Measurements from ENCODE around the gene PRPF19.

The PRPF19 gene

GRCh38 chr11:60866911-60867870, 39.2 kb downstream of the PRPF19 start, which contains the start of gene ZP1:
Gene ZP1 (plus strand): TSS chr11:60867542. CDS start chr11:60867562, 20 bp downstream.
- Histone ChIP-seq H3K4me1 (ENCODE audit: control insufficient read depth, insufficient read depth, low read length) (peaks cover 5% of the 10 kb centered on the region), H3K9me3 (ENCODE audit: control insufficient read depth, low read length) (no peaks in the 10 kb centered on the region), H3K36me3 (ENCODE audit: control insufficient read depth, insufficient read depth, low read length) (no peaks in the 10 kb centered on the region)

GRCh38 chr11:60864856-60865513, 41.4 kb downstream of the PRPF19 start:
- Histone ChIP-seq H3K36me3 (ENCODE audit: control insufficient read depth, insufficient read depth, low read length) (no peaks in the 10 kb centered on the region), H3K4me1 (ENCODE audit: control insufficient read depth, insufficient read depth, low read length) (no peaks in the 10 kb centered on the region), H3K9ac (ENCODE audit: low read length) (no peak overlapping the region), H3K9me3 (ENCODE audit: control insufficient read depth, low read length) (no peaks in the 10 kb centered on the region), H3K27me3 (ENCODE audit: control insufficient read depth, insufficient read depth, low read length) (no peaks in the 10 kb centered on the region), H3K4me3 (ENCODE audit: low read length) (no peak overlapping the region)

More at GRCh38 chr11:60866911-60867870, 39.2 kb downstream of the PRPF19 start, which contains the start of gene ZP1:
- Histone ChIP-seq H3K9ac (ENCODE audit: low read length) (no peak within 1 kb of the TSS), H3K27me3 (ENCODE audit: control insufficient read depth, insufficient read depth, low read length) (no peaks in the 10 kb centered on the region), H3K4me3 (ENCODE audit: low read length) (no peak within 1 kb of the TSS)

- Histone ChIP-seq H3K4me3 (ENCODE audit: low read length) (no peak overlapping the region), H3K36me3 (ENCODE audit: control insufficient read depth, insufficient read depth, low read length) (no peaks in the 10 kb centered on the region), H3K9ac (ENCODE audit: low read length) (no peak overlapping the region), H3K9me3 (ENCODE audit: control insufficient read depth, low read length) (no peaks in the 10 kb centered on the region), H3K27me3 (ENCODE audit: control insufficient read depth, insufficient read depth, low read length) (no peaks in the 10 kb centered on the region), H3K4me1 (ENCODE audit: control insufficient read depth, insufficient read depth, low read length) (no peaks in the 10 kb centered on the region)
These were observed 42.5 kb downstream of the PRPF19 start for GRCh38 chr11:60863550-60864521.

- no peaks in the 10 kb centered on the region for H3K36me3 ChIP-seq (ENCODE audit: control insufficient read depth, insufficient read depth, low read length)
- no peak overlapping the region for H3K9ac ChIP-seq (ENCODE audit: low read length)
- H3K4me1 ChIP-seq (ENCODE audit: control insufficient read depth, insufficient read depth, low read length), result peaks cover 3% of the 10 kb centered on the region
- no peaks in the 10 kb centered on the region for H3K9me3 ChIP-seq (ENCODE audit: control insufficient read depth, low read length)
- no peak overlapping the region for H3K4me3 ChIP-seq (ENCODE audit: low read length)
- H3K27me3 ChIP-seq (ENCODE audit: control insufficient read depth, insufficient read depth, low read length), result no peaks in the 10 kb centered on the region
These were observed 44.2 kb downstream of the PRPF19 start for GRCh38 chr11:60862171-60862570.

GRCh38 chr11:60860943-60861342, 45.4 kb downstream of the PRPF19 start:
- no peaks in the 10 kb centered on the region for H3K9me3 ChIP-seq (ENCODE audit: control insufficient read depth, low read length)
- H3K4me3 ChIP-seq (ENCODE audit: low read length), result no peak overlapping the region
- no peaks in the 10 kb centered on the region for H3K36me3 ChIP-seq (ENCODE audit: control insufficient read depth, insufficient read depth, low read length)
- no peaks in the 10 kb centered on the region for H3K27me3 ChIP-seq (ENCODE audit: control insufficient read depth, insufficient read depth, low read length)
- no peak overlapping the region for H3K9ac ChIP-seq (ENCODE audit: low read length)
- H3K4me1 ChIP-seq (ENCODE audit: control insufficient read depth, insufficient read depth, low read length), result peaks cover 8% of the 10 kb centered on the region

- Histone ChIP-seq H3K9ac (ENCODE audit: low read length) (no peak overlapping the region), H3K27me3 (ENCODE audit: control insufficient read depth, insufficient read depth, low read length) (peaks cover under 1% of the 10 kb centered on the region), H3K36me3 (ENCODE audit: control insufficient read depth, insufficient read depth, low read length) (no peaks in the 10 kb centered on the region), H3K4me3 (ENCODE audit: low read length) (no peak overlapping the region), H3K4me1 (ENCODE audit: control insufficient read depth, insufficient read depth, low read length) (peaks cover 14% of the 10 kb centered on the region), H3K9me3 (ENCODE audit: control insufficient read depth, low read length) (no peaks in the 10 kb centered on the region)
These were observed 46.7 kb downstream of the PRPF19 start for GRCh38 chr11:60859616-60860250.

- Histone ChIP-seq H3K4me1 (ENCODE audit: control insufficient read depth, insufficient read depth, low read length) (peaks cover 14% of the 10 kb centered on the region), H3K9ac (ENCODE audit: low read length) (no peak overlapping the region), H3K36me3 (ENCODE audit: control insufficient read depth, insufficient read depth, low read length) (no peaks in the 10 kb centered on the region), H3K27me3 (ENCODE audit: control insufficient read depth, insufficient read depth, low read length) (peaks cover 5% of the 10 kb centered on the region), H3K4me3 (ENCODE audit: low read length) (no peak overlapping the region), H3K9me3 (ENCODE audit: control insufficient read depth, low read length) (no peaks in the 10 kb centered on the region)
These were observed 47.5 kb downstream of the PRPF19 start for GRCh38 chr11:60858731-60859464.

GRCh38 chr11:60858236-60858635, 48.1 kb downstream of the PRPF19 start:
- no peaks in the 10 kb centered on the region for H3K36me3 ChIP-seq (ENCODE audit: control insufficient read depth, insufficient read depth, low read length)
- H3K27me3 ChIP-seq (ENCODE audit: control insufficient read depth, insufficient read depth, low read length), result peaks cover 5% of the 10 kb centered on the region
- no peak overlapping the region for H3K4me3 ChIP-seq (ENCODE audit: low read length)
- H3K4me1 ChIP-seq (ENCODE audit: control insufficient read depth, insufficient read depth, low read length), result peaks cover 16% of the 10 kb centered on the region
- H3K9ac ChIP-seq (ENCODE audit: low read length), result no peak overlapping the region
- no peaks in the 10 kb centered on the region for H3K9me3 ChIP-seq (ENCODE audit: control insufficient read depth, low read length)

- Histone ChIP-seq H3K9ac (ENCODE audit: low read length) (no peak overlapping the region), H3K27me3 (ENCODE audit: control insufficient read depth, insufficient read depth, low read length) (peaks cover 5% of the 10 kb centered on the region), H3K9me3 (ENCODE audit: control insufficient read depth, low read length) (no peaks in the 10 kb centered on the region), H3K4me1 (ENCODE audit: control insufficient read depth, insufficient read depth, low read length) (peaks cover 21% of the 10 kb centered on the region), H3K4me3 (ENCODE audit: low read length) (no peak overlapping the region), H3K36me3 (ENCODE audit: control insufficient read depth, insufficient read depth, low read length) (no peaks in the 10 kb centered on the region)
These were observed 48.8 kb downstream of the PRPF19 start for GRCh38 chr11:60857378-60858232.

Measured in mucosa of stomach (tissue), 1 donor.